CD14-positive monocyte (primary cell): ENCODE results near the gene MUC20. TPM values are rescaled to one million over a fixed set of nuclear protein-coding genes. Genes with fewer than 3 reads are reported as not detected.
A peak's percentile ranks its signal among the peaks of the same experiment; 100 is the strongest.

Experiments
- DNase-seq, 3 donors: peaks; one replicate each; pipeline ENCODE4 v3.0.0-alpha.2; 2011 to 2022
- H2AFZ ChIP-seq: 2 replicates; pipeline ENCODE4 v1.6.0; 2012; ENCODE audit warnings: mild to moderate bottlenecking, low read depth, low read length, inconsistent platforms; ENCODE audit not compliant: insufficient read depth, poor library complexity, severe bottlenecking
- H3K27ac ChIP-seq, 2 donors: 1 replicate in 1 of 2; 2 replicates in 1 of 2; pipeline ENCODE4 v1.5.1; 2012 to 2013; ENCODE audit warnings: low read length in 2 of 2, control low read depth in 1 of 2, inconsistent platforms in 1 of 2, low read depth in 1 of 2, mild to moderate bottlenecking in 1 of 2
- H3K27me3 ChIP-seq, 2 donors: one replicate each; pipeline versions ENCODE4 v1.6.0 to v1.6.1; 2011 to 2013; ENCODE audit warnings: low read length in 2 of 2; ENCODE audit not compliant: control insufficient read depth in 2 of 2, insufficient read depth in 2 of 2
- H3K36me3 ChIP-seq, 2 donors: replicated peaks in 1 of 2; 1 replicate in 1 of 2; 2 replicates in 1 of 2; pipeline versions ENCODE4 v1.5.1 to v1.6.1; 2012 to 2013; ENCODE audit warnings: low read length in 2 of 2, control low read depth in 1 of 2, inconsistent platforms in 1 of 2, mild to moderate bottlenecking in 1 of 2; ENCODE audit not compliant: insufficient read depth in 2 of 2, control insufficient read depth in 1 of 2
- H3K4me1 ChIP-seq, 2 donors: 1 replicate in 1 of 2; 2 replicates in 1 of 2; pipeline versions ENCODE4 v1.5.1 to v1.6.1; 2012 to 2013; ENCODE audit warnings: low read length in 2 of 2, control low read depth in 1 of 2, inconsistent platforms in 1 of 2, mild to moderate bottlenecking in 1 of 2, moderate library complexity in 1 of 2; ENCODE audit not compliant: insufficient read depth in 2 of 2, control insufficient read depth in 1 of 2
- H3K4me2 ChIP-seq: replicated peaks from 2 replicates; pipeline ENCODE3; 2012; ENCODE audit warnings: low read length, moderate library complexity, mild to moderate bottlenecking; ENCODE audit not compliant: poor library complexity, severe bottlenecking; ENCODE audit errors: extremely low read depth
- H3K4me3 ChIP-seq, 3 experiments: fragments of 200-600 bp in 1 of 3; sonication (generic) in 1 of 3; replicated peaks in 1 of 3; 1 replicate in 2 of 3; 2 replicates in 1 of 3; pipeline ENCODE4 v1.5.1; 2011 to 2013; ENCODE audit warnings: low read length in 3 of 3, mild to moderate bottlenecking in 3 of 3, control low read depth in 2 of 3, low read depth in 2 of 3, inconsistent platforms in 1 of 3, moderate library complexity in 1 of 3
- H3K79me2 ChIP-seq: 2 replicates; pipeline ENCODE4 v1.6.0; 2012; ENCODE audit warnings: mild to moderate bottlenecking, control low read depth, inconsistent platforms, low read length, moderate library complexity; ENCODE audit not compliant: insufficient read depth
- H3K9ac ChIP-seq: 2 replicates; pipeline ENCODE4 v1.6.0; 2017; ENCODE audit warnings: low read length, mild to moderate bottlenecking; ENCODE audit not compliant: insufficient read depth, poor library complexity, severe bottlenecking
- H3K9me3 ChIP-seq, 2 donors: replicated peaks in 1 of 2; 1 replicate in 1 of 2; 2 replicates in 1 of 2; pipeline versions ENCODE4 v1.5.1 to v1.6.1; 2012 to 2013; ENCODE audit warnings: low read length in 2 of 2, control low read depth in 1 of 2; ENCODE audit not compliant: control insufficient read depth in 1 of 2, insufficient read depth in 1 of 2
- H4K20me1 ChIP-seq: 2 replicates; pipeline ENCODE4 v1.6.0; 2012; ENCODE audit warnings: mild to moderate bottlenecking, low read length, control low read depth, moderate library complexity; ENCODE audit not compliant: insufficient read depth
- H3K27ac Mint-ChIP-seq, 7 donors: one replicate each; pipeline ENCODE4 v1.8.0; 2020; ENCODE audit warnings: mild to moderate bottlenecking in 7 of 7, mixed read lengths in 7 of 7, moderate library complexity in 6 of 7, inconsistent platforms in 2 of 7
- H3K27me3 Mint-ChIP-seq, 3 donors: one replicate each; pipeline ENCODE4 v1.8.0; 2021 to 2022; ENCODE audit warnings: low read depth in 3 of 3, mild to moderate bottlenecking in 3 of 3, mixed read lengths in 3 of 3, moderate library complexity in 3 of 3, inconsistent platforms in 1 of 3
- H3K36me3 Mint-ChIP-seq, 2 donors: one replicate each; pipeline ENCODE4 v1.8.0; 2020; ENCODE audit warnings: mixed read lengths in 2 of 2, inconsistent platforms in 1 of 2, mild to moderate bottlenecking in 1 of 2
- H3K4me1 Mint-ChIP-seq: one replicate; pipeline ENCODE4 v1.8.0; 2020; ENCODE audit warnings: mild to moderate bottlenecking, mixed read lengths
- H3K4me3 Mint-ChIP-seq, 2 donors: one replicate each; pipeline ENCODE4 v1.8.0; 2020; ENCODE audit warnings: mild to moderate bottlenecking in 2 of 2, mixed read lengths in 2 of 2, moderate library complexity in 1 of 2
- H3K9me3 Mint-ChIP-seq, 7 donors: one replicate each; pipeline ENCODE4 v1.8.0; 2020 to 2022; ENCODE audit warnings: mixed read lengths in 7 of 7, mild to moderate bottlenecking in 6 of 7, moderate library complexity in 6 of 7, inconsistent platforms in 2 of 7
- CTCF ChIP-seq: fragments of 200-600 bp; IDR thresholded peaks from one replicate; pipeline ENCODE4 v1.8.0; 2022; ENCODE audit warnings: antibody characterized with exemption, mild to moderate bottlenecking
- WGBS: methylation state at CpG from one replicate; pipeline ENCODE4 v1.1.5; 2013; ENCODE audit warnings: missing lambda C conversion rate; ENCODE audit not compliant: insufficient coverage; 5-methylcytosine and 5-hydroxymethylcytosine counted together
- intact Hi-C, 2 donors: fragments of 100-400 bp; cut with micrococcal nuclease; formaldehyde crosslinking; loops; one replicate each; pipeline versions ENCODE4 v1.15.0 to v1.15.1; 2023
- polyA plus RNA-seq, 3 donors: library from polyadenylated mRNA; depleted of rRNA in 1 of 3; unstranded in 2 of 3; stranded (reverse) in 1 of 3; fragments of 300-500 nt in 2 of 3; fragments of >200 nt in 1 of 3; fragmentation: Illumina TruSeq in 2 of 3; gene quantifications; 1 replicate in 2 of 3; 2 replicates in 1 of 3; pipeline ENCODE4 v1.2.3, GENCODE V29; 2012 to 2021

Gene MUC20
- polyA plus RNA-seq, 3 donors, result 5.4 TPM; not detected in 2

DNA sequence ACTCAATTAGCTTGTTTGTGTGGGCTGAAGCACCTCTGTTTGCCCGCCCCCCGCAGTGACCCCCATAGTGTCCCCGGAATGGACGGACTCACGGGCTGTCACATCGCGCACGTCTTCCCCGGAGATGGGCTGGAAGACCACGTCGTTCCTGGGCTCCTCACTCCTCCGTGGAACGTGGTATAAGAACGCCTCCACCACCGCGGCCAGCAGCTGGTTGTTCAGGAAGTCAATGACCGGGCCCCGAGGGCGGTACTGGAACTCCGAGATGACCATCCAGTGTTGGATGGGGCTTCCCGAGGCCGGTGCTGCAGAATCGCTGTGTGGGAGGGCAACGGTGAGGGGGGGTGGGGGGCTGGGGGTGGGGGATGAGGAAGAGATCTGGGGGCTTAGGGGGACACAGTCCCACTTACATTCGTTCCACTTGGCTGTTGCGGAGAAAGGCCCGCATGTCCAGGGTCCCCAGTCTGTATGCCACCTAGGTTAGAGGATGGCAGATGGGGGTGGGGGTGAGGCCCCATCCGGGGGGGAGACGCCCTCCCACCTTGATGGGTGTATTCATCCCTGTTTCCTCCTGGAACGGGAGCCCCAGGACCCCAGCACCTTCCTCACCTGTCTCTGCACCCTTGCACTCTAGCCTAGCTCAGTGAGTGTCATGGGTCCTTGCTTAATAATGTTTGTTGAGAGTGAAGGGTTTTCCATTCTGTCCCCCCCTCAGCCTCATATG lies 30.2 kb downstream of the MUC20 start:
- Histone ChIP-seq H3K9ac (no peak overlapping the region), H3K27me3 (no peaks in the 10 kb centered on the region), H3K4me3 (no peak overlapping the region), H3K4me1 (peaks cover 0 to 3% of the 10 kb centered on the region in 2 donors), H2AFZ (no peak overlapping the region), H3K4me2 (no peak overlapping the region), H3K9me3 (no peaks in the 10 kb centered on the region), H4K20me1 (no peaks in the 10 kb centered on the region), H3K79me2 (no peaks in the 10 kb centered on the region), H3K27ac (no peak overlapping the region), H3K36me3 (no peaks in the 10 kb centered on the region)
- Mint-ChIP-seq H3K27ac (no peak overlapping the region), H3K36me3 (no peaks in the 10 kb centered on the region), H3K4me1 (peaks cover 4% of the 10 kb centered on the region), H3K9me3 (peaks cover 0 to 3% (median 0%) of the 10 kb centered on the region in 7 donors), H3K4me3 (no peak overlapping the region), H3K27me3 (peaks cover 5 to 19% (median 18%) of the 10 kb centered on the region in 3 donors)
- intact Hi-C loops, result no loop called here
- TF ChIP-seq CTCF, result no peak
- WGBS, result 88% methylated on average over 13 of the region's 30 CpGs
- DNase-seq, result no peak

GRCh38 chr3:195751560-195751959 lies 30.8 kb downstream of the MUC20 start:
- Histone ChIP-seq H4K20me1 (no peaks in the 10 kb centered on the region), H3K27ac (no peak overlapping the region), H3K79me2 (no peaks in the 10 kb centered on the region), H3K9ac (no peak overlapping the region), H3K4me2 (no peak overlapping the region), H3K9me3 (no peaks in the 10 kb centered on the region), H3K36me3 (no peaks in the 10 kb centered on the region), H3K4me1 (peaks cover 0 to 3% of the 10 kb centered on the region in 2 donors), H2AFZ (no peak overlapping the region), H3K4me3 (no peak overlapping the region), H3K27me3 (no peaks in the 10 kb centered on the region)
- Mint-ChIP-seq H3K9me3 (peaks cover 0 to 3% (median 0%) of the 10 kb centered on the region in 7 donors), H3K27me3 (peaks cover 7 to 22% (median 21%) of the 10 kb centered on the region in 3 donors), H3K4me3 (no peak overlapping the region), H3K4me1 (peaks cover 4% of the 10 kb centered on the region), H3K27ac (peak overlapping the region in 1 of 7 donors; percentile 0), H3K36me3 (no peaks in the 10 kb centered on the region)
- intact Hi-C loops, result no loop called here
- WGBS, result 92% methylated on average over 7 of the region's 7 CpGs
- no peak for TF ChIP-seq CTCF
- DNase-seq, result no peak
